Mesenchymal stem cell (in vitro differentiated cells and primary cell): Measurements from ENCODE around the gene F13A1.

Source experiments
- DNase-seq: peaks from one replicate; pipeline ENCODE4 v3.0.0-alpha.2; 2013
- H2AFZ ChIP-seq: one replicate; pipeline ENCODE4 v1.6.1; 2013; ENCODE audit warnings: low read depth, mild to moderate bottlenecking, control low read depth, inconsistent platforms, low read length, moderate library complexity
- H2AK5ac ChIP-seq: 2 replicates; pipeline ENCODE4 v1.6.1; 2013; ENCODE audit warnings: low read length, moderate library complexity, mild to moderate bottlenecking, inconsistent platforms; ENCODE audit not compliant: severe bottlenecking
- H2BK120ac ChIP-seq: one replicate; pipeline ENCODE4 v1.6.1; 2013; ENCODE audit warnings: low read depth, mild to moderate bottlenecking, inconsistent platforms, low read length, moderate library complexity
- H2BK12ac ChIP-seq, 2 experiments: one replicate each; pipeline ENCODE4 v1.6.1; 2013; ENCODE audit warnings: inconsistent platforms in 2 of 2, low read length in 2 of 2, mild to moderate bottlenecking in 2 of 2, moderate library complexity in 2 of 2, control low read depth in 1 of 2
- H2BK15ac ChIP-seq: one replicate; pipeline ENCODE4 v1.6.1; 2013; ENCODE audit warnings: mild to moderate bottlenecking, low read depth, inconsistent platforms; ENCODE audit not compliant: poor library complexity, severe bottlenecking
- H2BK5ac ChIP-seq: 2 replicates; pipeline ENCODE4 v1.6.1; 2013; ENCODE audit warnings: low read depth, mild to moderate bottlenecking, low read length, control low read depth, inconsistent platforms; ENCODE audit not compliant: poor library complexity, severe bottlenecking
- H3K14ac ChIP-seq, 2 experiments: one replicate each; pipeline ENCODE4 v1.6.1; 2013; ENCODE audit warnings: inconsistent platforms in 2 of 2, low read length in 2 of 2, control low read depth in 1 of 2, mild to moderate bottlenecking in 1 of 2, moderate library complexity in 1 of 2
- H3K18ac ChIP-seq, 2 experiments: one replicate each; pipeline ENCODE4 v1.6.1; 2013; ENCODE audit warnings: inconsistent platforms in 2 of 2, low read length in 2 of 2, control low read depth in 1 of 2, low read depth in 1 of 2, mild to moderate bottlenecking in 1 of 2
- H3K23ac ChIP-seq, 2 experiments: one replicate each; pipeline ENCODE4 v1.6.1; 2013; ENCODE audit warnings: inconsistent platforms in 2 of 2, low read length in 2 of 2, mild to moderate bottlenecking in 2 of 2, moderate library complexity in 2 of 2, control low read depth in 1 of 2
- H3K27ac ChIP-seq: 2 replicates; pipeline ENCODE4 v1.5.1; 2013; ENCODE audit warnings: mild to moderate bottlenecking, moderate library complexity, low read length, control low read depth, inconsistent platforms; ENCODE audit not compliant: poor library complexity, severe bottlenecking
- H3K27me3 ChIP-seq, 2 experiments: 2 replicates each; pipeline versions ENCODE4 v1.6.1 to v1.7.0; 2013; ENCODE audit warnings: low read length in 2 of 2, mild to moderate bottlenecking in 2 of 2, moderate library complexity in 2 of 2, control low read depth in 1 of 2, inconsistent platforms in 1 of 2; ENCODE audit not compliant: control insufficient read depth in 1 of 2, insufficient read depth in 1 of 2
- H3K36me3 ChIP-seq, 2 experiments: 2 replicates each; pipeline versions ENCODE4 v1.6.1 to v1.7.0; 2013; ENCODE audit warnings: low read length in 2 of 2, control low read depth in 1 of 2, inconsistent platforms in 1 of 2, low read depth in 1 of 2, mild to moderate bottlenecking in 1 of 2; ENCODE audit not compliant: insufficient read depth in 2 of 2, control insufficient read depth in 1 of 2
- H3K4ac ChIP-seq, 2 experiments: one replicate each; pipeline ENCODE4 v1.6.1; 2013; ENCODE audit warnings: inconsistent platforms in 2 of 2, low read length in 2 of 2, mild to moderate bottlenecking in 2 of 2, moderate library complexity in 2 of 2, control low read depth in 1 of 2, low read depth in 1 of 2
- H3K4me1 ChIP-seq: 2 replicates; pipeline ENCODE4 v1.6.1; 2013; ENCODE audit warnings: low read depth, low read length, control low read depth; ENCODE audit not compliant: control insufficient read depth, insufficient read depth
- H3K4me2 ChIP-seq: 2 replicates; pipeline ENCODE4 v1.6.1; 2013; ENCODE audit warnings: low read length, mild to moderate bottlenecking, inconsistent platforms; ENCODE audit not compliant: poor library complexity, severe bottlenecking
- H3K4me3 ChIP-seq, 2 experiments: 2 replicates each; pipeline versions ENCODE4 v1.5.1 to v1.7.0; 2013; ENCODE audit warnings: low read length in 2 of 2, mild to moderate bottlenecking in 2 of 2, control low read depth in 1 of 2, low read depth in 1 of 2; ENCODE audit not compliant: insufficient read depth in 1 of 2
- H3K79me1 ChIP-seq: replicated peaks from 2 replicates; pipeline ENCODE4 v1.6.1; 2013; ENCODE audit warnings: mild to moderate bottlenecking, control low read depth, low read length, inconsistent platforms; ENCODE audit not compliant: poor library complexity, severe bottlenecking
- H3K9ac ChIP-seq: 2 replicates; pipeline ENCODE4 v1.7.0; 2013; ENCODE audit warnings: mild to moderate bottlenecking, low read length, moderate library complexity
- H3K9me3 ChIP-seq: 2 replicates; pipeline ENCODE4 v1.7.0; 2013; ENCODE audit warnings: mild to moderate bottlenecking, low read length; ENCODE audit not compliant: control insufficient read depth
- H4K8ac ChIP-seq: one replicate; pipeline ENCODE4 v1.6.1; 2013; ENCODE audit warnings: inconsistent platforms, mild to moderate bottlenecking, low read length, moderate library complexity
- H4K91ac ChIP-seq: one replicate; pipeline ENCODE4 v1.6.1; 2013; ENCODE audit warnings: mild to moderate bottlenecking, low read length, inconsistent platforms
- WGBS: methylation state at CpG from one replicate; pipeline ENCODE4 v1.1.7; 2013; ENCODE audit warnings: mixed read lengths; 5-methylcytosine and 5-hydroxymethylcytosine counted together

F13A1 gene

GRCh38 chr6:6320901-6321300 lies 439 bp upstream of the F13A1 start:
- Histone ChIP-seq H2BK12ac (no peak overlapping the region), H3K79me1 (no peaks in the 10 kb centered on the region), H3K14ac (no peak overlapping the region), H4K91ac (no peak overlapping the region), H4K8ac (no peak overlapping the region), H2AFZ (no peak overlapping the region), H3K4me2 (no peak overlapping the region), H2AK5ac (no peak overlapping the region), H2BK5ac (no peak overlapping the region), H2BK120ac (no peak overlapping the region), H2BK15ac (no peak overlapping the region), H3K9me3 (no peaks in the 10 kb centered on the region), H3K18ac (no peak overlapping the region), H3K9ac (no peak overlapping the region), H3K36me3 (no peaks in the 10 kb centered on the region), H3K27ac (no peak overlapping the region), H3K23ac (no peak overlapping the region), H3K4me1 (no peaks in the 10 kb centered on the region), H3K27me3 (peaks cover 20 to 62% of the 10 kb centered on the region in 2 experiments), H3K4me3 (no peak overlapping the region), H3K4ac (no peak overlapping the region)
- DNase-seq, result peak; percentile 28
- WGBS, result 14% methylated on average over 2 of the region's 4 CpGs

- no peak overlapping the region for H4K91ac ChIP-seq
- no peak overlapping the region for H2AK5ac ChIP-seq
Observed at GRCh38 chr6:6317825-6318733, 2.4 kb downstream of the F13A1 start.

GRCh38 chr6:6317386-6317785 lies 3.1 kb downstream of the F13A1 start:
- no peaks in the 10 kb centered on the region for H3K4me1 ChIP-seq
- H3K9me3 ChIP-seq, result no peaks in the 10 kb centered on the region
- H2BK120ac ChIP-seq, result no peak overlapping the region
- no peak for DNase-seq
- H3K23ac ChIP-seq, result no peak overlapping the region
- H2BK15ac ChIP-seq, result no peak overlapping the region
- no peak overlapping the region for H2AFZ ChIP-seq
- H3K79me1 ChIP-seq, result no peaks in the 10 kb centered on the region
- H3K4ac ChIP-seq, result no peak overlapping the region
- H3K27me3 ChIP-seq, result peaks cover 20 to 53% of the 10 kb centered on the region in 2 experiments
- H3K18ac ChIP-seq, result no peak overlapping the region
- no peak overlapping the region for H4K91ac ChIP-seq
- H4K8ac ChIP-seq, result no peak overlapping the region
- no peak overlapping the region for H2AK5ac ChIP-seq
- H3K36me3 ChIP-seq, result no peaks in the 10 kb centered on the region
- H3K9ac ChIP-seq, result no peak overlapping the region
- no peak overlapping the region for H3K4me2 ChIP-seq
- no peak overlapping the region for H3K14ac ChIP-seq
- H2BK12ac ChIP-seq, result no peak overlapping the region
- no peak overlapping the region for H2BK5ac ChIP-seq
- H3K4me3 ChIP-seq, result no peak overlapping the region
- H3K27ac ChIP-seq, result no peak overlapping the region
- 86% methylated on average over 1 of the region's 2 CpGs for WGBS

More at GRCh38 chr6:6317825-6318733, 2.4 kb downstream of the F13A1 start:
- Histone ChIP-seq H2BK12ac (no peak overlapping the region), H2BK120ac (no peak overlapping the region), H2BK15ac (no peak overlapping the region), H3K36me3 (no peaks in the 10 kb centered on the region), H3K27me3 (peaks cover 20 to 58% of the 10 kb centered on the region in 2 experiments), H3K9ac (no peak overlapping the region), H3K23ac (no peak overlapping the region), H3K27ac (no peak overlapping the region), H3K4me2 (no peak overlapping the region), H3K4me3 (no peak overlapping the region), H3K79me1 (no peaks in the 10 kb centered on the region), H3K4ac (no peak overlapping the region), H3K9me3 (no peaks in the 10 kb centered on the region), H2AFZ (no peak overlapping the region), H3K14ac (no peak overlapping the region), H3K4me1 (no peaks in the 10 kb centered on the region), H4K8ac (no peak overlapping the region), H2BK5ac (no peak overlapping the region), H3K18ac (no peak overlapping the region)
- no peak for DNase-seq
- WGBS, result 60% methylated on average over 8 of the region's 10 CpGs

GRCh38 chr6:6315660-6316059 lies 4.8 kb downstream of the F13A1 start:
- Histone ChIP-seq H2BK15ac (no peak overlapping the region), H3K18ac (no peak overlapping the region), H3K9ac (no peak overlapping the region), H3K4me2 (no peak overlapping the region), H2AFZ (no peak overlapping the region), H3K27ac (no peak overlapping the region), H3K14ac (no peak overlapping the region), H3K27me3 (peaks cover 17 to 43% of the 10 kb centered on the region in 2 experiments), H3K36me3 (no peaks in the 10 kb centered on the region), H3K23ac (no peak overlapping the region), H3K9me3 (no peaks in the 10 kb centered on the region), H2BK5ac (no peak overlapping the region), H3K4me3 (no peak overlapping the region), H2BK120ac (no peak overlapping the region), H3K4ac (no peak overlapping the region), H2AK5ac (no peak overlapping the region), H4K8ac (no peak overlapping the region), H2BK12ac (no peak overlapping the region), H3K79me1 (no peaks in the 10 kb centered on the region), H4K91ac (no peak overlapping the region), H3K4me1 (no peaks in the 10 kb centered on the region)
- DNase-seq, result peak; percentile 39
- 14% methylated on average over 4 of the region's 6 CpGs for WGBS
